GM19372 (cell line): ENCODE data around the gene SORL1-AS1.

Source experiments
- ATAC-seq: cut with Tn5 transposase; IDR thresholded peaks from one replicate; pipeline ENCODE4 v1.9.1; 2021; ENCODE audit warnings: mild to moderate bottlenecking, low read depth, moderate library complexity; ENCODE audit not compliant: unreplicated experiment

The SORL1-AS1 gene

GRCh38 chr11:121452609-121453150 lies at the start of gene SORL1-AS1:
TSS of gene SORL1-AS1 (minus strand) at chr11:121452967.
- peak; percentile 10 for ATAC-seq

DNA sequence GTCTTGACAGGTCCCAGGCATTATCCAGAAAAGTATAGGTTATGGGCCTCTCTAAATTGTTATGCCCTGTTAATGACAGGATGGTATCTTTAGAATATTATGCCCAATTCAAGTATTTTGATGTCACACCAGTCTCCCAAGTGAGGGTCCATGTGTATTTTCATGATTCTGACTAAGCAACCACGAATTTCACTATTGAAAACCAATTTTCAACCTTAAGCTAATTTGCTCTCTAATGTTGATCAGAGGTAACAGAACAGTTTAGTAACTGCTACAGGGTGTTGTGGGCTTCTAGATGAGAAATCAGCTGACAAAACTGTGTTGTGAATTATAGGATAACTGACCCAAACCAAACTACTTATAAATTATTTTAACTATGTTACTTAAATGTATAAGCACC lies 48.0 kb upstream of the SORL1-AS1 start:
- no peak for ATAC-seq

GRCh38 chr11:121500275-121500674 lies 47.5 kb upstream of the SORL1-AS1 start:
- no peak for ATAC-seq

- ATAC-seq, result no peak
These were observed 46.6 kb upstream of the SORL1-AS1 start for GRCh38 chr11:121499405-121499804.

DNA sequence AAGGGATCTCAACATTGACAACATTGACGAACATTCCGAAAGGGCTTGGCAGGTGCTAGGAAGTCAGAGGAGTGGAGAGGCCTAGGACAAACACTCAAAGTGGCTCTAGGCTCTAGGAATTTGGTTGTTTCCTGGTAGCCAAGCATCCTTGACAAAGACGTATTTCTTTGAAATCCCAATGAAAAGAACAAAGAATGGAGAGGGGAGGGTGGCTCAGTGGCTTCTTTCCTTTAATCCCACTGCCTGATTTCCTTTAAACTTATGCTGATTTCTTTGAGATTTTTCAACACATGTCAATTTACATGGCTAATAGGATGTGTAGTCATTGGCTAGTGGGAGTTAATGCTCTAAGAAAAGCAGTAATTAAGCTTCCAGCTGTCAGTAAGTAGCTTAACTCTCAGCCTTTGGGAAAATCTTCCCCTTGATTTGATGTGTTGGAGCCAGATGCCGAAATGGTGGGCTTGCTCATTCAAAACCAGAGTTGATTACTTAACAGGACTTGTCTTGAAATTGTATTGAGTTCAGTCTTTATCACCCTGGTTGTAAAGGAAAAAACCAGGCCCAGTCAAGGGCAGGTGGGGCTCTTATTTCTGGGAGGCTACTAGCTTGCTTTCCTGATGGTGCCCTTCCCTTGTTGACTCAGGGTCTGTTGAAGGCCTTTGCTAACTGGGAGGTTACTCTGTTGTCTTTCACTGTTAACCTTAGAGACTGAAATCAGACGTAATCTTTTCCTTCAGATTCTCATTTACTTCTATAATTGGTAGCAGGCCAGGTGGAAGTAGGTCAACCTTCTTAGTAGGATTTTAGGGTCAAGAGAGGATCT lies 44.6 kb upstream of the SORL1-AS1 start:
- no peak for ATAC-seq

DNA sequence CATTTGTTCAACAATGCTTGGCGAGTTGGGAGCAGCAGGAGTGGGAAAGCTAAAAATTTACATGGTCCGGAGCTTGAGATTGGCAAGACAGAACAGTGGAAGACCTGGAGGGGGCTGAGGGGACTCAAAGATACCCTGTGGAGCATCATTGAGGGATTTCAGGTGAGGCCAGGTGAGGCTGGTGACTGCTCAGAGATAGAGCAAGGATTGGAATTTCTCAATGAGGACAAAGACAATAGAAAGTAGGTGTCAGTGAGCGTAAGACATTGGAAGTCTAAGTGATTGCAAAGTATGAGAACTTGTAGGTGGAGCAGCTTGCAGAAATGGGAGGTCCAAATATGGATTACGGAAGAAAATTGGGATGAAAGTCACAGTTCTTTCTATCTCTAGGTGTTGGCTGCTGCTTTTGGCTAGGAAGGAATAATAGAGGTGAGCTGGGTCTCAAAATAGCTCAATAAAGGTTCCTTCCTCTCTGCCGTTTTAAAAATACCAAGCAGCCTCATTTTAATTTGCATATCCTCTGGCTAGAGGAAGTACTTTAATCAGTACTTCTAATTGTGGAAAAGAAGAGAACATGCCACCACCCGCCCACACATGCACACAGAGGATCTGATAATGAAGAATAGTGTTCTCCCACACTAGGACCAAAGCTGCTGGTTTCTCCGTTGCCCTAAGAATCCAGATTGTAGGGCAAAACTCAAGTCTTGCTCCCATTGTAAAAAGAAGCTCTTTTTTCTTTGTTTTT lies 41.8 kb upstream of the SORL1-AS1 start:
- no peak for ATAC-seq

GRCh38 chr11:121489823-121490222 lies 37.1 kb upstream of the SORL1-AS1 start:
- no peak for ATAC-seq

DNA sequence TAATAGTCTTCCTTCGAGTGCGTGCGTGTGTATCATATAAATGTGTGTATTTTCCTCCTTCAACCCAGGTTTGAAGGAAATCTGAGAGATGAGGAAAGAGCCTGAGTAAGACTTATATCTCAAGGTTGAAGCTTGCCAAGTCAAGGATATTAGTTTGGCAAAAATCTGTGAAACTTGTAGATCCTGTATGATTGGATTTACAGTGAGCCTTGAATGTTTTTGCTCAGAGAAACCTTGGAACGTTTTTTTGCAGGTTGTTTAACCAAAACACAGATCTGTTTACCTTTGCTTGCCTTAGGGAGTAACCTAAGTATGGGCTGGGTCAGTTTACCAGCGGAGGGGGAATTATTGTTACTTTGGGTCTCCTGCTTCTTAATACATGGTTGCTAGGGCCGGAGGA lies 35.9 kb upstream of the SORL1-AS1 start:
- ATAC-seq, result no peak

GRCh38 chr11:121488170-121488569 lies 35.4 kb upstream of the SORL1-AS1 start:
- no peak for ATAC-seq

DNA sequence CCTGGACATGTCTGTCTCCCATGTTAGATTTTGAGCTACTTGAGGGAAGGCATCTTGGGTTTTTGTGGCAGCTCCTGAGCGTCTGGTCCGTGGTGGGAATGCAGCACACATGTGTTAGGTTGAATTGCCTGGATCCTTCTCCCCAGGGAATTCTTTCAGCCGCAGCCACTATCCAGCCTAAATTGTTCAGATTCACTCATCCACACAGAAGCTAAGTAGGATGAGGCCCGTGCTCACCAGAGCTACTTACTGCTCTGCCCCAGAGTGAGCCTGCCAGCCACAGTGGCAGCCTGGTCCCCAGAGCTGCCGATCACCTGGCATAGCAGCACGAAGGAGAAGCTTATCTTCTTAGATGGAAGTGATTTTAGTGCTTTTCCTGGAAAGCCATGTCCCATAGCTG lies 34.4 kb upstream of the SORL1-AS1 start:
- no peak for ATAC-seq

GRCh38 chr11:121486054-121486453 lies 33.3 kb upstream of the SORL1-AS1 start:
- no peak for ATAC-seq

- no peak for ATAC-seq
These were observed 32.4 kb upstream of the SORL1-AS1 start for GRCh38 chr11:121485216-121485615.

DNA sequence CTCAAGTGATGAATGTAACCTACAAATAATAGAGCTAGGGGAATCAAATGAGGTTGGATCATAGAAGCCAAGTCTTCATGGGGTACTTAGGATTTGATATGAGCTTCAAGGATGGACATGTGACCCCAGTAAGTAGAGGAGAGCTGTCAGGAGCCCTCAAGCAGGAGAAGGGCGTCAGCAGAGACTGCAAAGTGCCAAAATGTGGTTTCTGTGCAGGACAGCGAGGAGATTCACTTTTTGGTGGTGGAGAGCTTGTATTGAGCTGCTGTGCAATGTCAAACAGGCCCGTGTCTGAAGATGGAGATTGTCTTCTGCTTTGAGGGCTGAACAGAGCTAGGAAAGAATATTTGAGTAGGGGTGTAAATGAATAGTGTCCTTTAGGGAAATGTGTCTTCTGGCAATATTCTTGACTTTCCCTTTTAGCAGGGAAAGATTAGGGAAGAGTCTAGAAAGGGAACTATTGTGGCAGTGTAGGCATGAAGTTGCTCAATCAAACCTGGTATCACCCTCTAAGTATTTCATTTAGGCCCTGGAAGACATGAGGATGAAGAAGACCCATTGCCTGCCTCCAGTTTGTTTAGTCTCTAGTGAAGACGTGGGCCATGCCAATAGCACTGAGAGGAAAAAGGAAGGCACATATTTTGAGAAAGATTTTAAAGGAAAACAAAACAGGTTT lies 31.2 kb upstream of the SORL1-AS1 start:
- ATAC-seq, result no peak

DNA sequence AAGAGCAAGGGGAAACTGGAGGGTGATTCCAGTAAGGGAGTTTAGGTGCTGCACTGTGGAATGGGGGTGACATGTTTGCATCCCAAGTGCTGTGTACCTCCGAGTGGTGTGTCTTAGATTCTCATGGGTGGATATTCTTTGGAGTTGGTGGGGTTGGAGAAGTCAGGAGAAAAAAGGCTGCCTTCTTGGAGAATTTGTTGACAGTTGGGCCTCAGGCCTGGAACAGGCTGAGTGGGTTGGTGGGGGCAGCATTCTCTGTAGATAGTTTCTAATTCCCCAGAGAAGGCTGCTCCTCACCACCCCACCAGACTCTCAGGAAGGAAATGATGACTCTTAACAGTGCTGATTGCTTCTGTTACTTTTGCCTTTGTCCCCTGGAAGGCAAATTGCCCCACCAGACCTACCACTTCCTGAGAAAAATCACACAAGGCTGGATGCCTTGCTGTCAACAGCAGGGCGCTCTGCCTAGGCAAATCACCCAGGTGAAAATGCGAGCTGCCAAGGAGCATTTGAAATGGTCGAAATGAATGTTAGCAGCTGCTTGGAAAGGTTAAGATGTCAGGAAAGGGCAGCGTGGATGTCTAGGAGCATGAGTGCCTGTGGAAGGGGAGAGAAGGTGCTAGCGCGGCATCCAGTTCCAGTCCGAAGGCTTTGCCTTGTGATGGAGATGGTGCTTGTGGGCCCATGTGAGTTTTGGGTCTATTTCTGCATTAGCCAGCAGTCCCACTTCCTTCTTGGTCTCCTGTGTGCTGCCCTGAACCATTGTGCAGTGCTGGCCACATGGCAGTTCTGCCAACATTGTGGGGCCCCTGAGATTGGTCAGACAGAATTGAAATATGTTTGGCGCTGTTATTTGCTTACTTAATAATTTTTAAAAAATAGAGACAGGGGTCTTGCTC lies 29.7 kb upstream of the SORL1-AS1 start:
- ATAC-seq, result peak; percentile 57

DNA sequence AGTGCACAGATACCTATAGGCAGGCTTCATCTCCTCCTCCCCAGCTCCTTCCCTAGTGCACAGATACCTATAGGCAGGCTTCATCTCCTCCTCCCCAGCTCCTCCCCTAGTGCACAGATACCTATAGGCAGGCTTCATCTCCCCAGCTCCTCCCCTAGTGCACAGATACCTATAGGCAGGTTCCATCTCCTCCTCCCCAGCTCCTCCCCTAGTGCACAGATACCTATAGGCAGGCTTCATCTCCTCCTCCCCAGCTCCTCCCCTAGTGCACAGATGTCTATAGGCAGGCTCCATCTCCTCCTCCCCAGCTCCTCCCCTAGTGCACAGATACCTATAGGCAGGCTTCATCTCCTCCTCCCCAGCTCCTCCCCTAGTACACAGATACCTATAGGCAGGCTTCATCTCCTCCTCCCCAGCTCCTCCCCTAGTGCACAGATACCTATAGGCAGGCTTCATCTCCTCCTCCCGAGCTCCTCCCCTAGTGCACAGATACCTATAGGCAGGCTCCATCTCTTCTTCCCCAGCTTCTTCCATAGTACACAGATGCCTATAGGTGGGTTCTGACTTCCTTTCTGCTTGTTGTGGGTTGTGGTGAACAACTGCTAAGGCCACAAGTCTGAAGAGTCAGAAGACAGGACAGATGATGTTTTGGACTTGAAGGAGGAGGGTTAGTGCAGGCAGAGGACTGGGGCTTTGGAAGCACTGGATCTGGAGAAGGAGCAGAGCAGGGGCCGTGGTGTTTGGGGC lies 28.9 kb upstream of the SORL1-AS1 start:
- ATAC-seq, result peak; percentile 64

- no peak for ATAC-seq
These were observed 27.0 kb upstream of the SORL1-AS1 start for GRCh38 chr11:121479698-121480238.

GRCh38 chr11:121478895-121479697 lies 26.3 kb upstream of the SORL1-AS1 start:
- no peak for ATAC-seq

GRCh38 chr11:121478226-121478894 lies 25.6 kb upstream of the SORL1-AS1 start:
- ATAC-seq, result no peak
